Urothelium cell line (cell line): Measurements from ENCODE around the gene NCK2.

ENCODE experiments used
- DNase-seq: peaks from one replicate; pipeline ENCODE4 v3.0.0; 2011; ENCODE audit warnings: low spot score, mixed read lengths
- FAIRE-seq: peaks from 2 replicates; lab custom pipeline; 2011; peaks lifted over from hg19 to GRCh38; lab: Jason Lieb, UNC

The NCK2 gene

DNA sequence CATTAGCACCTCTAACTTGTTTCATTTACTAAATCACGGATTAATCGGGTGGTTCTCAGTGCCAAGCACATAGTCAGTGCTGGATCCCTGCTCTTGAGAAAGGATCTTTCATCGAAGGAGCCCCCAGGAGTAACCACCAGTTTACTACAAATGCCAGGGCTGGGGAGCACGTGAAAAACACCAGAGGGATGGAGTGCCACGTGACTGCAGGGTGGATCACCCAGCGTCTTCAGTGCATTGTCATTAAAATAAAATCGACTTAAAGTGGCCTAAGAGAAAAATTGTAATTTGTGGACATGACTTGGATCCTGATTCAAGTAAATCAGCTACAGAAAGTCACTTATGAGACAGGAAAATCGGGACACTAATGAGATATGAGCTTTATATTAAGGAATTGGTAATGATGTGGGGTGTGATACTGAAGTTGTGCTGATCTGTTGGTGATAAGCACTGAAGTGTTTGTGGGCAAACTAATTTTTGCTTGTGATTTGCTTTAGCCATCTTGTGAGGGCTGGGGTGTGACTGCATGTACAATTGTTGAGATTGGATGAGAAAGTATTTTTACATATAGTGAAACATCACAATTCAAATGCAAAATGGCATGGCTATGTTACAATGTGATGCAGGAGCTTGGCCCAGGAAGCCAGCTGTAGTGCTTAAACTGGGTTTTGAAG is 63.8 kb downstream of the NCK2 start:
- FAIRE-seq (no peak), DNase-seq (no peak)

DNA sequence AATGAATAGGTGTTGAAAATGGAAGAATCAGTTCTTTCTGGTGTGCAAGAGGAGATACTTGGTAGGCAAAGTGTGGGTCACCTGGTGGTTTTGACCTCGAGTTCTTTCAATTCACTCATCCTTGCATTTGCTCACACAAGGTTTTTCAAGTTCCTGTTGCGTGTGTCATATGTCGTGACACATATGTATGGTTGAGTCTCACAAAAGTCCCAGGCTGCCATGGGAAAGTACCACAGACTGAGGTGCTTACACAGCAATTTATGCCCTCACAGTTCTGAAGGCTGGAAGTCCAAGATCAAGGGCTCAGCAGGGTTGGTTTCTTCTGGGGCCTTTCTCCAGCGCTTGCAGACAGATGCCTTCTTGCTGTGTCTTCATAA is 64.4 kb downstream of the NCK2 start:
- DNase-seq (no peak), FAIRE-seq (no peak)

- DNase-seq (no peak), FAIRE-seq (no peak)
These were observed 65.0 kb downstream of the NCK2 start for GRCh38 chr2:105809723-105810122.

DNA sequence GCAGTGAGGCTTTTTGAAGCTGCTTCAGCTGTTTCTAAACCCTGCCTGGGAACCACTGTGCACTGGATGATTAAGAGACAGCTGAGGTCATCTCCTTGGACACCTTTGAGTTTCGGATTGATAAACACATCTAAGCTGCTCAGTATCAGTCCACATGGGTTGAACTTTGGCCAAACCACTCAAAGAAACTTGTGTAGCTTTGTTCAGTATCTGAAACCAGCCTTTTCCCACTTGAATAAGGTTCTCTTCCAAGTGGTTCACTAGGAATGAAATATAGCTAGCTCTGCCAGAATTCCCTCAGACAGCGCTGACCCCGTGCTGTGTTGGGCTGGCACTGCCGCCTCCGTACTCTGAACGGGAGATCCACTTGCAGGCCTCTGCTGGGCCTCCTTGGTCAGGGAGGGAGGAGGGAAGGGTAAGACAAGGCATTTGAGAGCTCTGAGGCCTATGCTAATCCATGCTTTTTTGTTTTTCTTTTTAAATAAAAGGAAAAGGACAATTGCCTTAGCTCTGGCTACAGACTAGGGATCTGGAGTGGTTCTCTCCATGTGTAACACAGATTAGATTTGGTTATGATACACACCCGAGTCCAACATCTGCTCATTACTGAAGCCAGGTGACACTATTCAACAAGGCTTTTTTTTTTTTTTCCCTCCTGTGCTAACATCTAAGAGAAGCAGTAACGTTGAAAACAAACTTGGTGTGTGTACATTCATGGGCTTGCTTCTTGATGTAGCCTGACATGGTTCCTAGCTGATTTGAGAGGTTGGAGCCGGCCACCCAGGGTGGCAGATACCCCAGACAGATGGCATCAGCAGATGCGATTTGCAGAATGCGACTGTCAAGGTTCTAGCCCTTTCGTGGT is 67.7 kb downstream of the NCK2 start:
- FAIRE-seq (no peak), DNase-seq (no peak)

DNA sequence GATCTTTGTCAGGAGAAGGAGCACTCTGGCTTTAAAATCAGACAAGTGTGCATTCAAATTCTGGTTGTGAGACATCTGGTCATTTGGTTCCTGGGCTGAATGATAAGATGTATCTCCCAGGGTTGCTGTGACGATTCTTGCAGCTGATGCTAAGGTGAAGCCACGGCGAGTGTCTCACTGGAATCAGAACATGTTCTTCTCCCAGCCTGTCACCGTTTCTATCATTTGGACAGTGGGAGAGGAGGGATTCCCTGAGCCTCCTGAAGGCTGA is 68.3 kb downstream of the NCK2 start:
- DNase-seq = no peak
- no peak for FAIRE-seq

GRCh38 chr2:105813405-105813804 is 68.7 kb downstream of the NCK2 start:
- DNase-seq (no peak), FAIRE-seq (peak; percentile 56)

- no peak for FAIRE-seq
- DNase-seq = no peak
These were observed 69.7 kb downstream of the NCK2 start for GRCh38 chr2:105814291-105814940.

DNA sequence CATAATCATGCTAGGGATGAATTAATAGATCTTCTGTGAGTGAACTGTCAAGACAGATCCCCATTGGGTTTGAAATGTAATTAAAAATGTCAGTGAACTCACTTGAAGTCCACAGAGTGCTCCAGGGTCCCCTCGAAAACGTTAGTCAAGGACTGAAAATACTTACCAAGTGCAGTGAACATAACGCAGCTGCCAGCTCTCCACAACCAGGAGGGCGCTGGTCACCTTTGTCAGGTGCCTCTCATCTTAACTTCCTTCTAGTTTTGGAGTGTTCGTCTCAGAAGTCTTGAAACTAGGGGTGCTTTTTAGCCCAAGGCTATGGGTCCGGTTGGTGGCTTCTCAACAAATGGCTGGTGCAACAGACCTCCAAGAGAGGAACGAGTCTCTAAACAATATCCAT is 70.7 kb downstream of the NCK2 start:
- DNase-seq (no peak), FAIRE-seq (no peak)

- DNase-seq (no peak), FAIRE-seq (peak; percentile 32)
These were observed 75.4 kb downstream of the NCK2 start for GRCh38 chr2:105820151-105820550.

GRCh38 chr2:105820691-105821090 is 76.0 kb downstream of the NCK2 start:
- FAIRE-seq (no peak), DNase-seq (no peak)

- no peak for FAIRE-seq
- no peak for DNase-seq
These were observed 76.9 kb downstream of the NCK2 start for GRCh38 chr2:105821428-105822125.

DNA sequence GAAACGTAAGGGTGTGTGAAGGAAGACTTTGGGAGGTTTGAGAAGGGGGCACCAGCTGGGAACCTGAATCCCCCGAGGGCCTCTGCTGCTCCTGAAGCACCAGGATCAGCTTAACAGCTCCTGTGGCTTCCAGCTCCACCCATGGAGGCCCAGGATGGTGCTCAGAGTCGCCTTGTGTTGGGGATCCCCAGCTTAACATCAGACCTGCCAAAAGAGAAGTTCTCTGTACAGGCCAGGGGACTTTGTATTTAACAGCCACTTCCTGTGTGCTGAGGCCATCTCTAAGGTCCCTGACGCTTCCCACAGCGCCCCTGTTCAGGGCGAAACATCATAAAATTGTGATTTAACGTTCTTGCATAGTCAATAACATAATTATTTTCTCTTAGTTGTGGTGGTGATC is 77.5 kb downstream of the NCK2 start:
- FAIRE-seq = no peak

GRCh38 chr2:105824446-105824845 is 79.7 kb downstream of the NCK2 start:
- FAIRE-seq (no peak), DNase-seq (no peak)

More for the DNA sequence above, 77.5 kb downstream of the NCK2 start:
- no peak for DNase-seq

DNA sequence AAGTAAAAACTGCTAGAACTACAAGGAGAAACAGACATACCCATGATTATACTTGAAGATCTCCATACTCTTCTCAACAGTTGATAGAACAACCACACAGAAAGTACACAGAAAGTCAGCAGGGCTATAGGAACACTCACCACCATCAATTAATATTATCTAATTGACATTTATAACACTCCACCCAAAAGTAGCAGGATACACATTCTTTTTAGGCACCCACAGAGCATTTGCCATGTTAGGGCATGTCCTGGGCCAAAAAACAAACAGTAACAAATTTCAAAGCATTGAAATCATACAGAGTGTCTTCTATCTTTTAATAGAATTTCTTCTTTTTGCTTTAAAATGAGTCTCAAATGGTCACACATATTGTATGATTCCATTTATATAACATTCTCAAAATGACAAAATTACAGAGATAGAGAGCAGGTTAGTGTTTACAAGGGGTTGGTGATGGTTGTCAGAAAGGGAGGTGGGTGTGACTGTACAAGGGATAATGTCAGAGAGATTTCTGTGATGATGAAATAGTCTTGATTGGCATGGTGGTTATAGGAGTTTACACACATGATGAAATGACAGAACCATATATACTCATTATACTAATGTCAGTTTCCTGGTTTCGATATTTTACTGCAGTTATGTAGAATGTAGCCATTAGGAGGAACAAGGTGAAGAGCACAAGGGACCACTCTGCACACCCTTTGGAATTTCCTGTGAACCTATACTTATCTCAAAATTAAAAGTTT is 82.8 kb downstream of the NCK2 start:
- FAIRE-seq = no peak

GRCh38 chr2:105828558-105828957 is 83.8 kb downstream of the NCK2 start:
- no peak for DNase-seq
- no peak for FAIRE-seq

More for the DNA sequence above, 82.8 kb downstream of the NCK2 start:
- DNase-seq = no peak

DNA sequence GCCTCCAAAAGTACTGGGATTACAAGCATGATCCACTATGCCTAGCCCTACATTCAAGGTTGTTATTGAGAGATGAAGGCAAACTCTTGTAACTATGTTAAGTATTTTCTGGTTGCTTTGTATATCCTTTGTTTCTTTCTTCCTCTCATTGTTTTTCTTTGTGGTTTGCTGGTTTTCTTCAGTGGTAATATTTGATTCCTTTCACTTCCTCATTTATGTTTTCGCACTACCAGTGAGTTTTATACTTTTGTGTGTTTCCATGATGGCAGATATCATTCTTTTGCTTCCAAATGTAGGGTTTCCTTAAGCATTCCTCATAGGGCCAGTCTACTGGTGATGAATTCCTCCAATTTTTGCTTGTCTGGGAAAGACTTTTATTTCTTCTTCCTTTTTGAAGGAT is 90.2 kb downstream of the NCK2 start:
- no peak for DNase-seq

GRCh38 chr2:105836341-105836740 is 91.6 kb downstream of the NCK2 start:
- DNase-seq (no peak), FAIRE-seq (no peak)

More for the DNA sequence above, 90.2 kb downstream of the NCK2 start:
- FAIRE-seq = no peak

DNA sequence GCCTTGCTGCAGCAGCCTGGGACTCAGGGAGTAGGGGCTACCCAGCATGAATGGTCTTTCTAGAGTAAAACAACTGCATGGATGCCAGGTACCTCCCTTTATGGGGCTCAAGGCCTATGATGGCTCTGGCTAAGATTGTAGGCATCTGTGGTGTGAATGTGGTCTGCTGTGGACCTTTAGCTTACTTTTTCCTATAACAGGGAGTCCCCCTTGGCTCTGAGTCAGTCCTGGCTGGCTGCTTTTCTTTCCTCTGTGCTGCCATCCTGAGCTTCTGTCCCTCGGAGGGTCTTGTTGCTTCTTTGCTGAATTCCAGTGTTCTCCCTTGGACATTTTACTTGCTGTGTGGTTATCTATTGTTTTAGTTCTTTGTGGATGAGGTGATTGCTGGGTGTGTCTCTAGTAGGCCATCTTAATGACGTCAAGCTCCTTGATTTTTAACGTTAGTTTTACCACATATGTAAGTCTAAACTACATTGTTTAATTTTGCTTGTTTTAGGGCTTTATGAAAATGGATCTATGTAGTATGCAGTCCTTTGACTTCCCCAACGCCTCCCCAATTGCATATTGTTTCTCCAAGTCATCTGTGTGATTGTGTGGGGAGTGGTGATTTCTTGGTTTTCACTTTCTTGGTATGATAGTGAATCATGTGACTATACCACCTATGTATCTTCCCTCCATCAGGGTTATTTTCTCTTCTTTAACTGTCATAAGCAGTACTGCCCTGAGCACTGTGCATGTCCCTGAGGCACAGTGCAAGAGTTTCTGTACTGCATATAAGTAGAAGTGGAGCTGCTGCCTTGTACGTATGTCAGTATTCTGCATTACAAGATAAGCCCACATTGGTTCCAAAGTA is 92.4 kb downstream of the NCK2 start:
- FAIRE-seq = no peak
- no peak for DNase-seq

DNA sequence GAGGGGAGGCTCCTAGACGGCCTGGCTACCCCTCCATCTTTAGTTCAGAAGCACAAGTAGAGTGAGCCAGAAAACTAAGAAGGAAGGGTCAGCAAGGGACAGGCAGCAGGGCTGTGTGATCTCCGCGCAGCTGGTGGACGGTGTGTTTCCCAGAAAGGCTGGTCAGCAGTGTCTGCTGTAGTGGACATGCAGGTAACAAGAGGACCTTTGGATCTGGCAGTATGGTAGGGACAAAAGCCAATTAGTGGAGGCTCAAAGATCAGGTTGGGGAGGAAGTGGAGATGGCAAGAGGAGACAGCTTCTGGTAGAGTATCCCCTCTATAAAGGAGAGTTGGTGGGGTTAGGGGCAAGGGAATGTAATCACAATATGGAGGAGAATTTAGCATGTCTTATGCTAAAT is 95.1 kb downstream of the NCK2 start:
- DNase-seq (no peak), FAIRE-seq (no peak)

- no peak for DNase-seq
These were observed 96.2 kb downstream of the NCK2 start for GRCh38 chr2:105840933-105841332.

More at GRCh38 chr2:105840933-105841332, 96.2 kb downstream of the NCK2 start:
- FAIRE-seq = no peak
